Endothelial cell of umbilical vein (primary cell): Measurements from ENCODE around the gene HIVEP3.

Source experiments
- EZH2 ChIP-seq: IDR thresholded peaks from 2 replicates; pipeline ENCODE4 v1.6.1; 2012; ENCODE audit warnings: borderline replicate concordance, low read depth, mild to moderate bottlenecking, moderate library complexity, low read length, inconsistent platforms; ENCODE audit not compliant: severe bottlenecking
- JUN ChIP-seq: IDR thresholded peaks from 2 replicates; pipeline ENCODE4 v1.6.1; 2011; ENCODE audit warnings: borderline replicate concordance, low read depth; ENCODE audit not compliant: insufficient read length, insufficient read depth
- POLR2AphosphoS5 ChIP-seq: IDR thresholded peaks from 2 replicates; pipeline ENCODE4 v1.6.1; 2012; ENCODE audit warnings: low read depth, mild to moderate bottlenecking, control low read depth, low read length, moderate library complexity; ENCODE audit not compliant: insufficient read depth

GRCh38 chr1:41878495-41878894, 40.2 kb downstream of the HIVEP3 start:
- no peak for TF ChIP-seq EZH2
- TF ChIP-seq JUN = no peak
- no peak for TF ChIP-seq POLR2AphosphoS5
